AG10803 (cell line): ENCODE measurements around the gene KLHL29.
A peak's percentile ranks its signal among the peaks of the same experiment; 100 is the strongest.

Source experiments
- DNase-seq: peaks from one replicate; pipeline ENCODE4 v3.0.0; 2010; ENCODE audit warnings: low read depth
- H3K4me3 ChIP-seq: 2 replicates; pipeline ENCODE4 v1.5.1; 2011; ENCODE audit warnings: mild to moderate bottlenecking, low read length, control low read depth
- CTCF ChIP-seq: conservative IDR thresholded peaks from 2 replicates; pipeline ENCODE4 v1.5.1; 2011; ENCODE audit warnings: mild to moderate bottlenecking, low read length, control low read depth, inconsistent platforms

The KLHL29 gene

GRCh38 chr2:23554054-23554697 lies 169.2 kb downstream of the KLHL29 start:
- H3K4me3 ChIP-seq: no peak overlapping the region
- no peak for TF ChIP-seq CTCF
- DNase-seq: peak; percentile 29

GRCh38 chr2:23555944-23556343 lies 171.0 kb downstream of the KLHL29 start:
- no peak for TF ChIP-seq CTCF

GRCh38 chr2:23556929-23557328 lies 171.9 kb downstream of the KLHL29 start:
- no peak overlapping the region for H3K4me3 ChIP-seq
- DNase-seq: no peak
- TF ChIP-seq CTCF: no peak

More at GRCh38 chr2:23555944-23556343, 171.0 kb downstream of the KLHL29 start:
- H3K4me3 ChIP-seq: no peak overlapping the region
- no peak for DNase-seq

- DNase-seq: no peak
- TF ChIP-seq CTCF: no peak
- no peak overlapping the region for H3K4me3 ChIP-seq
Measured at GRCh38 chr2:23557455-23557854, 172.5 kb downstream of the KLHL29 start.

DNA sequence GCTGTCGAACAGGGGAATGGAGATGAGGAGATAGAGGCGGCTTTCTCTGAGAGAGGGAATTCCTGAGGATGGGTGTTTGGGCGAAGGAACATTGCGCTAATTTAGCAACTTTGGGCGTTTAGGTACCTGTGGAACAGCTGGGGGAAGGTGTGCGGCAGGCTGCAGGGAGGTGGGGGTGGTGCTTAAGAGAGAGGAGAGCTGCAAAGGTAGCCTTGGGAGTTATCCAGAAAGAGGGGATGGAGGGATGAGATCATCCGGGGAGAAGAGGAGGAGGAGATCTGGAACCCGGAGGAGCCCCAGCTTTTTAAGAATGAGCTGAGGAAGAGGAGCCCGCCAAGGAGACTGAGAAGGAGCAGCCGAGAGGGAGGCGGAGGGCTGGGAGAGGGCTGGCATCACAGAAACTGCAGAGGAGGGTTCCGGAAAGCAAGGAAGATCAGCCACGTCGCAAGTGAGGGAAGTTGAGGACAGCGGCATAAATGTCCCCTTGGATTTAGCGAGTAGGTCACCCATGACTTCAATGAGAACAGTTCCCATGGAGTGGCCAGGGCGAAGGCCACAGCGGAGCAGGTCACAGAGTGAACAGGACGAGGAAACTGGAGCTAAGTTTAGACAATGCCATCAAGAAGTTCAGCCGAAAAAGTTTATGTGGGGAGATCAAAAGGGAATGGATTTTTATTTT lies 174.7 kb downstream of the KLHL29 start:
- TF ChIP-seq CTCF: no peak
- DNase-seq: no peak
- no peak overlapping the region for H3K4me3 ChIP-seq

DNA sequence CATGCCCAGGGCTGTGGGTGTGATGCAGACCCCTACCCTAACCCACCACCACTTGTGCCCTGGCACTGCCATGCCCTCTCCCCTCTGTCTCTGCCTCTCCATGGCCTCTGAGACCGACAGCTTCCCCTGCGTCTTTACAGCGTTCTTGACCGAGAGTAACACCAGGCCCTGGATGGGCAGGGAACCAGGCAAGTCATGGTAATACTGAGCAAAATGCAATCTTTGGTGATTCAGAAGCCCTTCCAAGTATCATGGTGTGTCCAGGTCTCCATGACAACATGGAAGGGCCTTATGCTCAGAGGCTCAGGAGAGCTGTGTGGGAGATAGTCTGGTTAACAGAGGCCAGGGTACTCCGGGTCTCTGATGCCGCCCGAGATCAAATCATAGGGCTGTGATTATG lies 176.1 kb downstream of the KLHL29 start:
- peak; percentile 44 for DNase-seq
- no peak overlapping the region for H3K4me3 ChIP-seq
- no peak for TF ChIP-seq CTCF

DNA sequence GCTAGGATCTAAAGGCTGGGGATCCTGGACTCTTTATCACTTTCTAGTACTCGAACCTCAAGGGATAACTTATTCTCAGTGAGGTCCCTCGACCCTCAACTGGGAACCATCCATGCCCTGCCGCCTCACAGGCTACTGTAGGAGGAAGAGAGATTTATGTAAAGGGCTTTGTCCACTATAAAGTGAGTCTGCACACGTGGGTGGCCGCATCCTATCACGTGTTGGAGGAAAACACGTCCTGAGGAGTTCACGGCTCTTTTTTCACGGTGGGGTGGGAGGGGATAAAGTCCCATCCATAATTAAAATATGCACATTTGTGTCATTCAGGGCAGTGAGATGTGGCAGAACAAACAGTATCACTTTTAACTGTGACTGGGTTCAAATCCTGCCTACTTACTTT lies 176.6 kb downstream of the KLHL29 start:
- no peak for DNase-seq
- H3K4me3 ChIP-seq: no peak overlapping the region
- TF ChIP-seq CTCF: no peak
